ENCODE results near the gene TPM4.
A peak's percentile ranks its signal among the peaks of the same experiment; 100 is the strongest.

The TPM4 gene

DNA sequence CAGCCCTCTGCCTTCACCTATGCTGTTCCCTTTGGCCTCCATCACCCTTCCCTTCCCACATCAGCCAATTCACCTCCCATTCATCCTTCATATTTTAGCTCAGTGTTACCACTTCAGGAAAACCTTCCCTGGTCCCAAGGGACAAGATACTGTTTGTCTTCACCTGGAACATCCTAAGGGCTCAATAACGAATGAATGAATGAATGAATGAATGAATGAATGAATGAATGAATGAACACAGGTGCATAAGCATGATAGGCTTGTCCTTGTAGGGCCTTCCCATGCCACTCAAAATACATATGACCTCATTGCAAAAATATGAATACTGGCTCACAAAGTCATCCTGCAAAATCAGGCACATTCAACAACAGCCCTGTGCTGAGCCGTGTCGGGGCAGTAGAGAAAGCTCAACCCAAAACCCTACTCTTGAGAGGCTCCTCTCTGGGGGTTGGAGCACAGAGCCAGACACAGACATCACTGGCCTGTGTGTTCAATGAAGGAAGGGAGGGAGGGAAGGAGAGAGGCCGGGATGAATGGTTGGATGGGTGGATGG lies 33.7 kb upstream of the TPM4 start:
- DNase-seq = peak; percentile 22

DNA sequence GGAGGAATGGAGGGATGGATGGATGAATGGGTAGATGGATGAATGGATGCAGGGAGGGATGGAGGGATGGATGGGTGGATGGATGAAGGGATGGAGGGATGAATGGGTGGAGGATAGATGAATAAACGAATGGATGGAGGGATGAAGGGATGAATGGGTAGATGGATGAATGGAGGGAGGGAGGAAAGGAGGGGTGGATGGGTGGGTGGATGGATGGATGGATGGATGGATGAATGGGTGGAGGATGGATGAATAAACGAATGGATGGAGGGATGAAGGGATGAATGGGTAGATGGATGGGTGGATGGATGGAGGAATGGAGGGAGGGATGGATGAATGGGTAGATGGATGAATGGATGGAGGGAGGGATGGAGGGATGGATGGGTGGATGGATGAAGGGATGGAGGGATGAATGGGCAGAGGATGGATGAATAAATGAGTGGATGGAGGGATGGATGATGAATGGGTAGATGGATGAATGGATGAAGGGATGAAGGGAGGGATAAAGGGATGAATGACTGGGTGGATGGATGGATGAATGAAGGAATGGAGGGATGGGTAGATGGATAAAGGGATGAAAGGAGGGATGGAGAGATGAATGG lies 33.0 kb upstream of the TPM4 start:
- DNase-seq = no peak

DNA sequence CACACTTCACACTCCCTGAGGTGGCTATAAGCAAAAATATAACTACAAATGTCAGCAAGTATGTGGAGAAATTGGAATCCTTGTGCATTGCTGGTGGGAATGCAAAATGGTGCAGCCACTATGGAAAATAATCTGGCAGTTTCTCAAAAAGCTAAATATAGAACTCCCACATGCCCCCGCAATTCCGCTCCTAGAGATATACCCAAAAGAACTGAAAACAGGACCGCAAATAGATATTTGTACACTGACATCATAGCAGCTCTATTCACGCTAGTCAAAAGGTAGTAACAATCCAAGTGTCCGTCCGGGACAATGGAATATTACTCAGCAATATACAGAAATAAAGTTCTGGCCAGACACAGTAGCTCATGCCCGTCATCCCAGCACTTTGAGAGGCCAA lies 31.5 kb upstream of the TPM4 start:
- DNase-seq = no peak

DNA sequence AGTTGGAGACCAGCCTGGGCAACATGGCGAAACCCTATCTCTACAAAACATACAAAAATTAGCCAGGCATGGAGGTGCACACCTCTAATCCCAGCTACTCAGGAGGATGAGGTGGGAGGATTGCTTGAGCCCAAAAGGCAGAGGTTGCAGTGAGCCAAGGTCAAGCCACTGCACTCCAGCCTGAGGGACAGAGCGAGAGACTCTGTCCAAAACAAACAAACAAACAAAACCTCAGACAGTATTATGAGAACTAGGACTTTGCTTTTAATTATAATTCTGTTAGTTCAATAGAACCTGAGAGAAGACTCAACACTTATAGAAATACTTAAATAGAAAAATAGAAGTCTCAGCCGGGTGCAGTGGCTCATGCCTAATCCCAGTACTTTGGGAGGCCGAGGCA lies 31.1 kb upstream of the TPM4 start:
- DNase-seq = no peak

DNA sequence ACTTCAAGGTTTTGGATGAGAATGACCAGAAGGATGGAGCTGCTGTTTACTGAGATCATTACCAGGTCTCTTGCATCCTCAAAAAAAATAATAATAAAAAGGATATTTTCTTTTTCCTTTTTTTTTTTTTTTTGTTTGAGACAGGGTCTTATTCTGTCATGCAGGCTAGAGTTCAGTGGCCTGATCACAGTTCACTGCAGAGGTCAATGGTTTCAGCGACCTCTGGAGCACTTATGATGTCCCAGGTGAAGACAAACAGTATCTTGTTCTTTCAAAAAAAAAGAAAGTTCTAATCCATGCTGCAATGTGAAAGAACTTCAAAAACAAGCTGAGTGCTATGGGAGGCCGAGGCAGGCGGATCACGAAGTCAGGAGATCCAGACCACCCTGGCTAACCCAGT lies 30.4 kb upstream of the TPM4 start:
- DNase-seq = no peak

DNA sequence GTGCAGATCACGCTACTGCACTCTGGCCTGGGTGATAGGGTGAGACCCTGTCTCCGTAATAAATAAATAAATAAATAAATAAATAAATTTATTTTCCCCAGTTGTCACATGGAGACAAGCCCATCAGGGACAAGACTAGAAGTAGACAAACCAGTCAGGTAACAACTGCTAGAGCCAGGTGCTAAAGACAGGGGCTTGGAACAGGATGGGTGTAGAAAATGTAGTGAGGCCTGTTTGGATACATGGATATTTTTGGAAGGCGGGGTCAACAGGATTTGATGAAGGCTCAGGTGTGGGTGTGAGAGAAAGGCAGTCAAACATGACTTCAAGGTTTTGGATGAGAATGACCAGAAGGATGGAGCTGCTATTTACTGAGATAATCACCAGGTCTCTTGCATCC lies 27.7 kb upstream of the TPM4 start:
- DNase-seq = no peak

DNA sequence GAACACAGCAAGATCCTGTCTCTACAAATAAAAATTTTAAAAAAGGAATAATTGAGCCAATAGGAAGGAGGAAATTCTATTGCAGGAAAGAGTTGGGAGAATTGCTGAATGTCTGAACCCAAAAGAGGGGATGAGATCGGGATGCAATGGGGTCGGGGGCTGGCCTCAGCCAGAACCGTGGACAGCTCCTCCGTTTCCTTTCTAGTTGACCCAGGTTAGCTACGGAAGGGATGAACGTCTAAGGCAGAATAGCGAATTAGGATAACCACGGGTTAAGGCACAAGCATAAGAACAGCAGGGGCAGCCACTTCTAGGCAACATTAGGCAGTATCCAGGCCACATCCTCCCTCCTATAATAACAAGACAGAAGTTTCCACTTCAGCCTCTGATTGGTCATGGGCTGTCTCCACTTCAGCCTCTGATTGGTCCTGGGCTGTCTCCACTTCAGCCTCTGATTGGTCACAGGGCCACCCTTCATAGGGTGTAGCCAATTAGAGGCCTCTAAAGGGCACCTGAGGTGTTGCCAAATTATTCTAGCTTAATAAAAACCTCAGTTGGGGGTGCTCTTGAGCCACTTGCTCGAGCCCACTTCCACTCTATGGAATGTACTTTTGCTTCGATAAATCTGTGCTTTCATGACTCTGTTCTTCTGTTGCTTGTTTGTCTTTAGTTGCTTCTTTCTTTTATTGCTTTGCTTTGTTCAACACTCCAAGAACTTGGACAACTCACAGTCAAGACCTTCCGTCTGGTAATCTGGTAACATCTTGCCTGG lies 24.9 kb upstream of the TPM4 start:
- DNase-seq = peak; percentile 13

DNA sequence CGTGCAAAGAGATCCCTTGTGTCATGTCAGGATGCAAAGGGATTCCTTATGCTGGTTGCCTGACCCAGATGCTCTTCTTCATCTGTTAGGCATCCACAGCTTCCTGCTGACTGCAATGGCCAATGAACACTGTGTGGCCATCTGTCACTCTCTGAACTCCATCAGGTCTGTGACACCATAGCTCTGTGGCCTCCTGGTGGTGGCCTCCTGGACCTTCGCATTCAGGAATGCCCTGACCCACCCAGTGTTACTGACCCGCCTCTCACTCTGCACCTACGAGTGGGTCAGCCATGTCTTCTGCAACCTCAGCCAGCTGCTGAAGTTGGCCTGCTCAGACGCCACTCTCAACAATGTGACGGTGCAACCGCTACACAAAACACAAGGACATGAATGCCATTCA lies 23.9 kb upstream of the TPM4 start:
- no peak for DNase-seq

DNA sequence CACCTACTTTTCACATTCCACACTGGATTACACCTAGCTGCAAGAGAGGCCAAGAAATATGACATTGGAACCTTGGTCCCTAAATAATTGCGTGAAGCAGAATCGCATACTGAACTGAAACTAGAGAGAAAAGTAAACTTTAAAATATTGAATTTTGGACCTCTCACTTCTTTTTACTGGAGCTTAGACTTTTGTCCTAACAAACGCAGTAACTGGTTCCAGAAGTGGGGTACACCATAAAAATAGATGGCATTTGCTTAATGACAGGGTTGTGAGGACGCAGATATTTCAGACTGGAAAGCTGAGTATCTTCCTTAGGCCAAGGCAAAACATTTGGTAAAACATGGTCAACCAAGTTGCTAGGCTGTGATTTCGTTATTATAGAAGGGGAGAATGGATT lies 19.2 kb upstream of the TPM4 start:
- DNase-seq = no peak

DNA sequence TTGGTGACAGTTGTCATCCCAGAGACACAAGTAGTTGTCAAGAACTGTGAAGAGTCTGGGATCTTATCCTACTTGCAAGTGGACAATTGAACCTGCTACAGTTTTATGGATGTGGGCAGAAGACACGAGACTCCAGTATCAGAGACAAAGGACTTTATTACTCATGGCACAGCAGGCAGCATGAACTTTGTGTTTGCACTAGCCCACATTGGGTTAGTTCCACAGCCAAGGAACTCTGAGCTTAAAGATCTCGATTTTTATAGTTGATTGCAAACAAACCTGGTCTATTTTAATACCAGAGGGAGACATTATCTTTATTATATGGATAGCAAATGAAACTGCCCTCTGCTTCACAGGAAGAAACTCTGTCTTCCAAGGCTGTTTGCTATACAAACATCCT lies 16.0 kb upstream of the TPM4 start:
- DNase-seq = no peak

DNA sequence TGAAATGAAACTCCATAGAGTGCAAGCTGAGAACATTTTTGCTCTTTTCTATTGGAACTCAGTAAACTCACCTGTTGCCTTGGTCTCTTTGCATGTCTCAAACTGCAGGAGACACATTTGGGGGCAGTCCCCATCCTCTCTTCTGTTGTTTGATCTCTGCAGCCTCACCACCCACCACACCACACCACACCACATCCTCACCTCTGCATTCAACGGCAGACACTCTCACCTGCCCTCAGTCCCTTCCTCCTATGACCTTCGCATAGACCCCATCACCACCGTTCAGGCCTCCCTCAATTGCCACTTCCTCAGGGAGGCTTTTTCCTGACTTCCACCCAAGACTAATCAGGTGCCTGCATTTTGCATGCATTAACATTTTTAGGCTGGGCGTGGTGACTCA lies 14.4 kb upstream of the TPM4 start:
- no peak for DNase-seq

DNA sequence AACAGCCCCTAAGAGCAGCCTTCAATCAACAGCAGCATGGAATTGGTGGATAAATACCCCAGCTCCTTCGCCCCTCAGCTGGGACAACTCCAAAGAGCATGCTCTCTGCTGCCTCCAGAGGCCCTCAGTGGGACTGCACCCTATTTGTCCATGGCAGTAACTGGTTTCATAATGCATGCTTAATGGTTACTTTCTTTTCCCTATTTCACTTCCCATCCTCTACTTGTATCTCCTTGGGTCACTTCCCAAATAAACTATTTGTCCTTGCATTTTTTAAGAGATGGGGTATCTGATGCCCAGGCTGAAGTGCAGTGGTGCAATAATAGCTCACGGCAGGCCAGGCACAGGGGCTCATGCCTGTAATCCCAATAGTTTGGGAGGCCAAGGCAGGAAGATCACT lies 13.5 kb upstream of the TPM4 start:
- no peak for DNase-seq

DNA sequence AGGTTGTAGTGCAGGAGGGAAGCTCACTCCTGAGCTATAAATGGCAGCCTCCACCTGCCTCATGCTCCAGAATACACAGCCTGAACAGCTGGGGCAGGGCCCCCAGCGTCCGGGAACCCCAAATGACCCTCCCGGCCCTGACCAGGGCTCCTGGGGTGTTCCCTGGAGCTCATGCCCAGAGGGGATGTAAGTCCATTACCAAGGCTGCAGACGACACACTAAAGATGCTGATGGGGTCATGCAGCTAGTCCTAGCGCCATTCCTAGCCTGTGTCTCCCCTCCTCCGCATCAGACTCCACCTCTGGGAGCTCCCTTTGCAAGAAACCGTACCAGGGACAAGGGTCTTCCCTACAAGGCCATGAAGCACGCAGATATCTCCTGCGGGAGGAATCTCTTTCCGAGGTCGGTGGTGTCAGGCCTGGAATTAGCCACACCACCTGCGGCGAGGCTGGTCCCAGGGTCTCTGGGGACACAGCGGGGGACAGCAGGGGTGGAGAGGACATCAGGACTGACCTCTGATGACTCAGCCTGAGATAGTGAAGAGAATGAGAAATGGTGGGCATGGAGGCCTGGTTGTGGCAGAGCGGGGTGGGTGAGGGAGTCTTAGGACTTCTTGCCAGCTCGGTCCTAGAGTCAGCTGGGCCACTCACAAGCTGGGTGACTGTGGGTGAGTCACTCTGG lies 11.9 kb upstream of the TPM4 start:
- no peak for DNase-seq

DNA sequence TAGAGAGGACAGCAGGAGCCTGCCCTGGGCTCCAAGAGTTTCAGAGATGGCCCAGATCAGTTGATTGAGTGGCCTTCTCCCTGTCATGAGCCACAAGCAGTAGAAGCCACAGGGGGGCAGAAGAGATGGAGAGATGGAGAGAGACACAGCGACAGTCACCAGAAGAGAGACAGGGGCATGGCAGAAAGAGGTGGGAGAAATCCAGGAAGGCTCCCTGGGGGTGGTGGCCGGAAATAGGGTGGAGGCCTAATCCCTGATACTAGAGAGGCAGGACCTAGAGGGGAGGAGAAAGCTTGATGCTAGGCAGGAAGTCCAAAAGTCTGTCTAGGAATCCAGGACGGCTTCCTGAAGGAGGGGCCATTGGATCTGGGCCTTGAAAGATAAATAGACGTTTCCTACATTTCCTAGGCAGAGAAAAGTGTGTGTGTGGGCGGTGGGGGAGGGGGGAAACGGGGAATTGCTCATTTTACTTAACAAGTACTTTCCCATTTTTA lies 9.6 kb upstream of the TPM4 start:
- DNase-seq = peak; percentile 67

DNA sequence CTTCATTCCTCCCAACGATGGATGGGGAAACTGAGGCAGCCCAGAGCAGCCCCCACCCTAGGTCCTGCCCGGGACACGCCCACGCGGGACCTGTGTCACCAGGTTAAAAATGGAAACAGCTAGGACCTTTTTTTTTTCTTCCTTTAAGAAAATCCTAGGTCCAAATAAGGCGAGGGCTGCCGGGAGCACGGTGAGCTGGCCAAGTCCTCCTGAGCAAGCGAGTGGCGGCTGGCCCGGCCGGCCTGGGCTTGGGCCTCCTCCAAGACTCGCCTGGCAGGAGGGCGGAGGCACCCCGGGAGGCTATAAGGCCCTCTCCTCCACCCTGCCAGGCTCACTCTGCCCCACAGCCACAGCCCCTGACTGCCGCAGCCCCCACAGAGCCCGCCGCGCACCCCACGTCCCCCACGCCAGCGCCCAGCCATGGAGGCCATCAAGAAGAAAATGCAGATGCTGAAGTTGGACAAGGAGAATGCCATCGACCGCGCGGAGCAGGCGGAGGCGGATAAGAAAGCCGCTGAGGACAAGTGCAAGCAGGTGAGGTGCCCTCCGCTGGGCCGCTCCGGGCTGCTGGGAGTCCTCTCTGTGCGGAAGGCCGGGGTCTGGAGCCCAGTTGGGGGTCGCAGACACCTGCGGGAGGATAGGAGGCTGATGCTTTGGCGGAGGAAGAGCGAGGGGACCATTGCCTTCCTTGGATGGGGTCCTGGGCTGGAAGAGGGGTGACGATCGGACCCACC lies 8.9 kb upstream of the TPM4 start:
- DNase-seq = peak; percentile 83

DNA sequence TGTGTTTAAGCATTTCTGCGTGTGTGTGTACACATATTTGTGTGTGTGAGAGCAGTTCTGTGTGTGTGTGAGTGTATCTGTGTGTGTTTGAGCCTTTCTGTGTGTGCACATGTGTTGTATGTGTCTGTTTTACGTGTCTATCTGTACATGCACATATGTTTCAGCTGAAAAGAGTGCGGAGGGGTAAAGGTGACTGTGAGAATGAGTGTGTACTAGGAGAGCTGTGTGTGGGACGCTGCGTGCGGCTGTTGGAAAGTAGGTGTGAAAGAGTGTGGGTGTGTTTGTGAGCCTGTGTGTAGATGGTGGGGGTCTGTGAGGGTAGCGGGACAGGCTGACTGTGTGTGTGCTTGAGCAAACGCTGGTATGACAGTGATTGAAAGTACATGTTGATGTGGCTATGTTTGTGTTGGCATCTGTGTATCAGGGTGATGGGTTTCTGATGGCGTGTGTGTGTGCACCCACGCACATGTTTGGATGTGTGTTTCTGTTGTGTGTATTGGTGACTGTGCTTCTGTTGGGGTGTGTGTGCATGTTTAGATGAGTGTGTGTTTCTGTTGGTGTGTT lies 7.5 kb upstream of the TPM4 start:
- DNase-seq = no peak

DNA sequence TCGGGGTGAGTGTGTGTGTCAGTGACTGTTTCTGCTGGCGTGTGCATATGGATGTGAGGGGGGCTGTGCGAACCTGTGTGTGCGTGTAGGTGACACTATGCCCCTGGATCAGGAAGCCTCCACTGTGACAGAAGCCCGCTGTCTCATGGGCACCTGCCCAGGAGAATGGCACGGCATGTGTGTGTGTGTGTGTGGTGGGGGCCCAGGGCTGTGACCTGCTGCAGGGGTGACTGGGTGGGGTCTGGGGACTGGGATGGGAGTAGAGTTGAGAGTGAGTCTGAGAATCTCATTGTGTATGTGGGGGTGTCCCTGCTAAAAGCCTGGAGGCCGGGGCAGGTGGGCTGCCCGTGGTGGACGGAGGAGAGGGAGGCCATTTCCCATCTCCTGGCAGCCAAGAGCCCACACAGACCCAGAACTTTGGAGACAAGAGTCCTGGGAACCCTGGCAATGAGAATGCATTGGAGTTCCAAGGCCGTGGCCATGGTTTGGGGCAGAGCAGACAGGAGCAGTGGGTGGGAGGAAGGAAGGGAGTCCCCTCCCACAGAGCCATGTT lies 6.4 kb upstream of the TPM4 start:
- no peak for DNase-seq

DNA sequence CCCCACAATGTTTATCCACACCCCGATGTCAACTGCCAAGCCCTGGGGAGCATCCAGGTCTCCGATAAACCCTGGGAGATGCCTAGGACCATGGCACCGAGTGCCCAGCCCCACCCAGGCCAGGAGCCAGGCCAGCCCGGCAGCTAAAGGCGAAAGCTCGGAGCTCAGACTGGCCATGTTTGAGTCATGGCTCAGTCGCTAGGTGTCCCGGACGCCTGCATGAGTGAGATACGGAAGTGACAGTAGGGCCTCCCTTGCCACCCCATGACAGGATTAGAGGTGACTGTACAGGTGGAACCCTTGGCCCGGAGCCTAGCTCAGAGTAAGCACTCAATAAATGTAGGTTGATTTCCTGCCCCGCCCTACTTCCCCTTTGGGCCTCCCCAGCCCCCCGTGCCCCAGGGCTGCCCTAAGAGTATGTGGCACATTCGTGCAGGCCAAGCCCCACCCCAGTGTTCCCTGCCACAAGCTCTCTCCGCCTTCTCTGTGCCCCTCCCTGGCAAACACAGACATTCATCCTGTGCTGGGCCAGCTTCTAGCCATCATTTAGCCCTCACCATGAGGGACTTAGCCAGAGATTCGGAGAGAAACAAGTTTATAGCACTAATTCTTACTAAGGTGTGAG lies 5.8 kb upstream of the TPM4 start:
- no peak for DNase-seq

DNA sequence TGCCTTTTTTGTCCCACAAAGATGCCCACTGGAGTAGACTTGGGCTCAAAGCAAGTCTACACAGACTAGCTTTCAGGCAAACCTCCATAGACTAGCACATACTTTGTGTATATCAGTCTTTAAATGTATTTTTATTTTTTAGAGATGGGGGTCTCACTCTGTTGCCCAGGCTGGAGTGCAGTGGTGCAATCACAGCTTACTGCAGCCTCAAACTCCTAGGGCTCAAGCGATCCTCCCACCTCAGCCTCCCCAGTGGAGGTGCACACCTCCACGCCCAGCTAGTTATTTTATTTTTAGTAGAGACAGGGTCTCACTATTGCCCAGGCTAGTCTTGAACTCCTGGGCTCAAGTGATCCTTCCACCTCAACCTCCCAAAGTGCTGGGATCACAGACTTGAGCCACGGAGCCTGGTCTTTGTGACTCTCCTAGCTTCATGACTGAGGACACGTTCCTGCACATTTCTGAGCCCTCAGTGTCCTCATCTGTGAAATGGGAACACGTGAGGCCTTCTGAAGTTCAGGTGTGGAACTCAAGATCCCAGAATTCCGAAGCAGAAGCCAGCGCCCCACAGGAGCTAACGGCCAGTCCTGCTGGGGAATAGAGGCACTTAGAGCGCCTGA lies 5.1 kb upstream of the TPM4 start:
- no peak for DNase-seq

DNA sequence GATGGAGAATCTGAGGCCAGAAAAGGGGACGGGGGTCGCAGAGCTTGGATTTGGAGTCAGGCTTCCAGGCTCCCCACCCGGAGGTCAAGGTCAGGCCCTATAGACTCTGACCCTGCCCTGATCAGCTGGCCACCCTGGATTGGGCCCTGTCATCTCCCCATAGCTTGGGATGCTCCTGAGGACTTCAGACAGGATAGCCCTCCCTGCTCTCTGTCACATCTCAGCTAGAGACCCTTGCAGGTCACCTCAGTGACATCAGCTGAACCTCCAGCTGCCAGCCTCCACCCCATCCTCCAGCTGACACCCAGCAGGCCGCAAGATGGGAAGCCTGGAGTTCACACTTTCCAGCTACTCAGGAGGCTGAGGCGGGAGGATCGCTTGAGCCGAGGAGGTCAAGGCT lies 2.8 kb upstream of the TPM4 start:
- DNase-seq = no peak

DNA sequence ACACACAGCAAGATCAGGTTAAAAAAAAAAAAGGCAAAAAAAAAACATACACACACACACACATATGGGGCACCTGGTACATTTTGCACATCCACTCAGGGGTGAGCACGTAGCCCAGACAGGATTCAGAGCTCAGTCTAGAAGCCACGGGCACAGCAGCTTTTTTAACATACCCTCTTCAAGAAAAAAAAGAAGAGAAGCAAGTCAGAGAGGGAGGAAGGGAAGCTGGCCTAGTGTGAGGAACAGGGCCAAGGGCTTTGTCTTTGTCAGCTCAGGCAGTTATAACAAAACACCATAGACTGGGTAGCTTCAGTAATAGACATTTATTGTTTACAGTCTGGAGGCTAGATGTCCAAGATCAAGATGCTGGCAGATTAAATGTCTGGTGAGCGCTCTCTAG lies 2.3 kb upstream of the TPM4 start:
- no peak for DNase-seq

Measured in fibroblast of upper back skin (primary cell).